ENCODE data around the gene CYP27B1.

- TF ChIP-seq POLR2AphosphoS5 (IDR thresholded peaks at IDR 0.05; ENCODE audit: low read depth) = no peak
- TF ChIP-seq CTCF (conservative IDR thresholded peaks at IDR 0.05; ENCODE audit: low read depth in 2 of 2) = no peak
- TF ChIP-seq REST (IDR thresholded peaks at IDR 0.05; ENCODE audit: unreplicated experiment) = no peak
- TF ChIP-seq EZH2 (IDR thresholded peaks at IDR 0.05; ENCODE audit: low read depth, unreplicated experiment) = no peak
- no peak for TF ChIP-seq JUNB (IDR thresholded peaks at IDR 0.05; ENCODE audit: unreplicated experiment)
- no peak for TF ChIP-seq EZH2phosphoT487 (IDR thresholded peaks at IDR 0.05; ENCODE audit: unreplicated experiment)
- TF ChIP-seq CREB1 (CRISPR knock-in tag; IDR thresholded peaks at IDR 0.05; ENCODE audit: low read depth) = no peak
- TF ChIP-seq STAT1 (IDR thresholded peaks at IDR 0.05; ENCODE audit: unreplicated experiment) = no peak
- no peak for TF ChIP-seq ETS1 (IDR thresholded peaks at IDR 0.05)
- TF ChIP-seq NANOG (IDR thresholded peaks at IDR 0.05; ENCODE audit: borderline replicate concordance) = no peak
- no peak for TF ChIP-seq ZNF462 (CRISPR knock-in tag; IDR thresholded peaks at IDR 0.05)
Measured at GRCh38 chr12:57757771-57758170, 9.1 kb downstream of the CYP27B1 start.
